Activated CD4-positive, alpha-beta T cell treated with anti-CD3 and anti-CD28 coated beads for 24 hours (primary cell): ENCODE results near the gene ACAN.

Experiments used
- DNase-seq, 2 donors: peaks; one replicate each; pipeline ENCODE4 v3.0.0-alpha.2; 2020; ENCODE audit warnings: low read depth in 2 of 2

ACAN gene

GRCh38 chr15:88803241-88803919, at the start of gene ACAN:
ACAN (plus strand) TSS chr15:88803436; CDS start chr15:88836207, 32,771 bp downstream.
- no peak for DNase-seq

GRCh38 chr15:88756521-88756920, 46.7 kb upstream of the ACAN start:
- DNase-seq, result no peak

- DNase-seq, result no peak
These were observed 46.3 kb upstream of the ACAN start for GRCh38 chr15:88756921-88757320.

- no peak for DNase-seq
These were observed 43.4 kb upstream of the ACAN start for GRCh38 chr15:88759872-88760271.

GRCh38 chr15:88764448-88764847, 38.8 kb upstream of the ACAN start:
- no peak for DNase-seq

- DNase-seq, result no peak
These were observed 38.0 kb upstream of the ACAN start for GRCh38 chr15:88765212-88765611.

GRCh38 chr15:88769161-88769971, 33.9 kb upstream of the ACAN start:
- no peak for DNase-seq

GRCh38 chr15:88775776-88776175, 27.5 kb upstream of the ACAN start:
- no peak for DNase-seq

GRCh38 chr15:88776646-88777045, 26.6 kb upstream of the ACAN start:
- DNase-seq, result no peak

GRCh38 chr15:88779944-88780343, 23.3 kb upstream of the ACAN start:
- no peak for DNase-seq

- DNase-seq, result no peak
These were observed 20.8 kb upstream of the ACAN start for GRCh38 chr15:88782465-88782864.

GRCh38 chr15:88785217-88785616, 18.0 kb upstream of the ACAN start:
- no peak for DNase-seq

GRCh38 chr15:88788036-88788435, 15.2 kb upstream of the ACAN start:
- DNase-seq, result no peak

- no peak for DNase-seq
These were observed 14.4 kb upstream of the ACAN start for GRCh38 chr15:88788816-88789215.

- DNase-seq, result no peak
These were observed 12.8 kb upstream of the ACAN start for GRCh38 chr15:88790486-88790885.

GRCh38 chr15:88791637-88792036, 11.6 kb upstream of the ACAN start:
- no peak for DNase-seq

- DNase-seq, result no peak
These were observed 10.6 kb upstream of the ACAN start for GRCh38 chr15:88792342-88793282.

- DNase-seq, result no peak
These were observed 9.2 kb upstream of the ACAN start for GRCh38 chr15:88794001-88794400.

GRCh38 chr15:88797663-88798339, 5.4 kb upstream of the ACAN start:
- DNase-seq, result no peak

- no peak for DNase-seq
These were observed 3.9 kb upstream of the ACAN start for GRCh38 chr15:88799341-88799740.

- DNase-seq, result no peak
These were observed 3.2 kb upstream of the ACAN start for GRCh38 chr15:88800026-88800425.

GRCh38 chr15:88800738-88801137, 2.5 kb upstream of the ACAN start:
- DNase-seq, result no peak
